H1 (cell line): ENCODE results near the gene NDUFA8. TPM values are rescaled to one million over a fixed set of nuclear protein-coding genes. Genes with fewer than 3 reads are reported as not detected.

Experiments used
- CTCF ChIA-PET: fragments of 300-600 bp; sonication (Branson Sonifier 250); formaldehyde crosslinking; loops from one replicate; lab custom pipeline; 2021; ENCODE audit not compliant: partially characterized antibody; lab: Charles Lee
- POLR2A ChIA-PET: fragments of 300-600 bp; sonication (Branson Sonifier 250); formaldehyde crosslinking; loops from one replicate; lab custom pipeline; 2021; ENCODE audit warnings: inconsistent platforms; ENCODE audit not compliant: partially characterized antibody; lab: Charles Lee
- DNase-seq, 2 experiments: peaks; one replicate each; pipeline versions ENCODE4 v3.0.0 to v3.0.0-alpha.2; 2010 to 2022; ENCODE audit warnings: low spot score in 2 of 2, low read depth in 1 of 2, mixed read lengths in 1 of 2
- FAIRE-seq: peaks from 2 replicates; lab custom pipeline; 2011; peaks lifted over from hg19 to GRCh38; lab: Jason Lieb, UNC
- H2AFZ ChIP-seq: 2 replicates; pipeline ENCODE4 v1.8.1; 2012; ENCODE audit warnings: low read length, inconsistent platforms
- H2AK5ac ChIP-seq: 2 replicates; pipeline ENCODE4 v1.6.1; 2013; ENCODE audit warnings: low read depth, low read length
- H2BK120ac ChIP-seq: replicated peaks from 2 replicates; pipeline ENCODE3; 2013; ENCODE audit warnings: low read depth, low read length, inconsistent platforms
- H2BK12ac ChIP-seq: 2 replicates; pipeline ENCODE4 v1.6.1; 2013; ENCODE audit warnings: low read depth, low read length
- H2BK15ac ChIP-seq: 2 replicates; pipeline ENCODE4 v1.6.1; 2013; ENCODE audit warnings: low read length
- H2BK20ac ChIP-seq: 2 replicates; pipeline ENCODE4 v1.6.1; 2013; ENCODE audit warnings: low read length
- H2BK5ac ChIP-seq: 2 replicates; pipeline ENCODE4 v1.6.1; 2013; ENCODE audit warnings: low read depth, low read length
- H3K14ac ChIP-seq: 2 replicates; pipeline ENCODE4 v1.6.1; 2013; ENCODE audit warnings: inconsistent platforms; ENCODE audit not compliant: insufficient read length
- H3K18ac ChIP-seq: 2 replicates; pipeline ENCODE4 v1.6.1; 2013; ENCODE audit warnings: low read length; ENCODE audit errors: extremely low read depth
- H3K23ac ChIP-seq: 2 replicates; pipeline ENCODE4 v1.6.1; 2013; ENCODE audit warnings: inconsistent platforms; ENCODE audit not compliant: insufficient read length
- H3K23me2 ChIP-seq: 2 replicates; pipeline ENCODE4 v1.6.1; 2013; ENCODE audit warnings: low read depth, low read length
- H3K27ac ChIP-seq: 2 replicates; pipeline ENCODE4 v1.6.1; 2011; ENCODE audit warnings: low read depth, low read length, inconsistent platforms
- H3K27me3 ChIP-seq, 4 experiments: replicated peaks in 1 of 4; 1 replicate in 1 of 4; 2 replicates in 3 of 4; pipeline versions ENCODE4 v1.6.1 to v1.8.1; 2011 to 2013; ENCODE audit warnings: low read length in 3 of 4, mild to moderate bottlenecking in 3 of 4, inconsistent platforms in 2 of 4, mixed read lengths in 2 of 4, moderate library complexity in 1 of 4; ENCODE audit not compliant: control insufficient read depth in 3 of 4, insufficient read depth in 3 of 4; ENCODE audit errors: extremely low read depth in 1 of 4
- H3K36me3 ChIP-seq, 4 experiments: 2 replicates each; pipeline versions ENCODE4 v1.6.1 to v1.8.1; 2011 to 2013; ENCODE audit warnings: mild to moderate bottlenecking in 4 of 4, low read length in 3 of 4, moderate library complexity in 2 of 4, control low read depth in 1 of 4, inconsistent platforms in 1 of 4; ENCODE audit not compliant: insufficient read depth in 4 of 4, control insufficient read depth in 2 of 4
- H3K4ac ChIP-seq: replicated peaks from 2 replicates; pipeline ENCODE3; 2013; ENCODE audit warnings: low read length, low read depth, mixed read lengths, inconsistent platforms; ENCODE audit not compliant: insufficient read length
- H3K4me1 ChIP-seq, 4 experiments: replicated peaks in 1 of 4; 1 replicate in 1 of 4; 2 replicates in 3 of 4; pipeline versions ENCODE4 v1.6.1 to v1.8.1; 2011 to 2013; ENCODE audit warnings: low read length in 3 of 4, inconsistent platforms in 2 of 4, mixed read lengths in 1 of 4; ENCODE audit not compliant: insufficient read depth in 4 of 4, control insufficient read depth in 3 of 4
- H3K4me2 ChIP-seq, 2 experiments: 2 replicates each; pipeline versions ENCODE4 v1.6.1 to v1.8.1; 2011 to 2013; ENCODE audit warnings: low read depth in 2 of 2, low read length in 2 of 2, control low read depth in 1 of 2, inconsistent platforms in 1 of 2, mild to moderate bottlenecking in 1 of 2; ENCODE audit not compliant: insufficient read depth in 1 of 2
- H3K4me3 ChIP-seq, 4 experiments: fragments of 200-600, 300-600 bp in 1 of 4; sonication (generic), shearing (Covaris generic), sonication (Bioruptor Twin) in 1 of 4; 2 replicates each; pipeline versions ENCODE4 v1.5.1 to v1.8.1; 2011 to 2016; ENCODE audit warnings: low read length in 4 of 4, low read depth in 3 of 4, control low read depth in 2 of 4, inconsistent platforms in 2 of 4, mild to moderate bottlenecking in 2 of 4, mixed read lengths in 1 of 4, moderate library complexity in 1 of 4; ENCODE audit not compliant: insufficient read depth in 2 of 4; ENCODE audit errors: extremely low read depth in 1 of 4
- H3K56ac ChIP-seq: replicated peaks from 2 replicates; pipeline ENCODE3; 2013; ENCODE audit warnings: low read depth, mild to moderate bottlenecking, mixed read lengths, low read length, inconsistent platforms; ENCODE audit not compliant: insufficient read length
- H3K79me1 ChIP-seq: 2 replicates; pipeline ENCODE4 v1.6.1; 2013; ENCODE audit warnings: low read depth, low read length, control low read depth
- H3K79me2 ChIP-seq, 2 experiments: 2 replicates each; pipeline versions ENCODE4 v1.6.1 to v1.8.1; 2012 to 2013; ENCODE audit warnings: low read length in 2 of 2, mild to moderate bottlenecking in 2 of 2, inconsistent platforms in 1 of 2; ENCODE audit not compliant: insufficient read depth in 2 of 2, control insufficient read depth in 1 of 2
- H3K9ac ChIP-seq, 4 experiments: replicated peaks in 1 of 4; 1 replicate in 1 of 4; 2 replicates in 3 of 4; pipeline versions ENCODE4 v1.6.1 to v1.8.1; 2011 to 2013; ENCODE audit warnings: low read depth in 3 of 4, low read length in 3 of 4, control low read depth in 2 of 4, mild to moderate bottlenecking in 2 of 4, moderate library complexity in 2 of 4, inconsistent platforms in 1 of 4; ENCODE audit errors: extremely low read depth in 1 of 4
- H3K9me3 ChIP-seq, 2 experiments: 2 replicates each; pipeline versions ENCODE4 v1.6.1 to v1.8.1; 2012 to 2013; ENCODE audit warnings: mild to moderate bottlenecking in 2 of 2, moderate library complexity in 2 of 2, control low read depth in 1 of 2, inconsistent platforms in 1 of 2, low read depth in 1 of 2, low read length in 1 of 2, mixed read lengths in 1 of 2; ENCODE audit not compliant: insufficient read depth in 2 of 2
- H4K20me1 ChIP-seq, 2 experiments: replicated peaks in 1 of 2; 2 replicates each; pipeline versions ENCODE3 to v1.8.1; 2011 to 2013; ENCODE audit warnings: inconsistent platforms in 2 of 2, low read length in 2 of 2, mild to moderate bottlenecking in 1 of 2; ENCODE audit not compliant: insufficient read depth in 2 of 2, control insufficient read depth in 1 of 2
- H4K5ac ChIP-seq: 2 replicates; pipeline ENCODE4 v1.6.1; 2013; ENCODE audit warnings: low read length, low read depth, mixed read lengths, inconsistent platforms; ENCODE audit not compliant: insufficient read length
- H4K8ac ChIP-seq: 2 replicates; pipeline ENCODE4 v1.8.0; 2013; ENCODE audit warnings: mild to moderate bottlenecking, moderate library complexity, low read length, inconsistent platforms; ENCODE audit not compliant: insufficient read depth; ENCODE audit errors: extremely low read depth
- H4K91ac ChIP-seq: replicated peaks from 2 replicates; pipeline ENCODE3; 2013; ENCODE audit warnings: low read length, mixed read lengths, inconsistent platforms; ENCODE audit not compliant: insufficient read length
- CEBPB ChIP-seq: IDR thresholded peaks from 2 replicates; pipeline ENCODE4 v1.6.1; 2012; ENCODE audit warnings: low read depth, low read length
- CHD1 ChIP-seq: IDR thresholded peaks from 2 replicates; pipeline ENCODE4 v1.6.1; 2012; ENCODE audit warnings: low read depth, low read length, improper control_type of control experiment
- CTCF ChIP-seq, 3 experiments: IDR thresholded peaks; 1 replicate in 2 of 3; 2 replicates in 1 of 3; pipeline versions ENCODE4 v1.5.1 to v1.6.1; 2011; ENCODE audit warnings: low read length in 3 of 3, mild to moderate bottlenecking in 3 of 3, inconsistent platforms in 2 of 3, low read depth in 1 of 3, moderate library complexity in 1 of 3; ENCODE audit not compliant: insufficient read depth in 1 of 3; ENCODE audit errors: control extremely low read depth in 1 of 3
- E2F6 ChIP-seq: IDR thresholded peaks from 2 replicates; pipeline ENCODE4 v1.6.1; 2012; ENCODE audit warnings: inconsistent platforms
- JUN ChIP-seq: IDR thresholded peaks from 2 replicates; pipeline ENCODE4 v1.6.1; 2011; ENCODE audit warnings: low read depth, mild to moderate bottlenecking, improper control_type of control experiment, low read length
- JUND ChIP-seq: IDR thresholded peaks from 2 replicates; pipeline ENCODE4 v1.6.1; 2011; ENCODE audit warnings: mild to moderate bottlenecking, improper control_type of control experiment, low read length
- MAX ChIP-seq: IDR thresholded peaks from 2 replicates; pipeline ENCODE4 v1.6.1; 2012; ENCODE audit warnings: inconsistent platforms
- NRF1 ChIP-seq: IDR thresholded peaks from 2 replicates; pipeline ENCODE4 v1.6.1; 2011; ENCODE audit warnings: mild to moderate bottlenecking, low read depth, low read length, improper control_type of control experiment
- POLR2A ChIP-seq, 2 experiments: IDR thresholded peaks; 1 replicate in 1 of 2; 2 replicates in 1 of 2; pipeline ENCODE4 v1.6.1; 2011; ENCODE audit warnings: low read depth in 2 of 2, low read length in 2 of 2, mild to moderate bottlenecking in 2 of 2; ENCODE audit errors: control extremely low read depth in 1 of 2
- SRF ChIP-seq: IDR thresholded peaks from 2 replicates; pipeline ENCODE4 v1.6.1; 2011; ENCODE audit warnings: mild to moderate bottlenecking, low read depth, low read length, moderate library complexity
- TCF12 ChIP-seq: IDR thresholded peaks from 2 replicates; pipeline ENCODE4 v1.6.1; 2011; ENCODE audit warnings: low read depth, mild to moderate bottlenecking, low read length
- WGBS, 2 experiments: shearing (Covaris generic) in 1 of 2; methylation state at CpG; one replicate each; pipeline versions ENCODE4 v1.1.6 to v1.1.7; 2013 to 2015; ENCODE audit warnings: low lambda C conversion rate in 2 of 2, mixed read lengths in 2 of 2, inconsistent platforms in 1 of 2, low coverage in 1 of 2, missing lambda C conversion rate in 1 of 2; ENCODE audit not compliant: insufficient replicate concordance in 2 of 2, insufficient coverage in 1 of 2, insufficient read length in 1 of 2; ENCODE audit errors: extremely low coverage in 1 of 2, missing lambda C conversion rate in 1 of 2; 5-methylcytosine and 5-hydroxymethylcytosine counted together
- polyA plus RNA-seq, 7 experiments: library from polyadenylated mRNA; depleted of rRNA in 3 of 7; stranded (reverse) in 5 of 7; unstranded in 2 of 7; fragments of >200 nt in 5 of 7; fragments of 200-250 nt in 2 of 7; gene quantifications; 1 replicate in 5 of 7; 2 replicates in 1 of 7; 4 replicates in 1 of 7; pipeline versions ENCODE4 v1.2.1 to v1.2.3, GENCODE V29; 2011 to 2013; ENCODE audit warnings: missing spikeins in 2 of 7, mixed read lengths in 2 of 7
- total RNA-seq: library from RNA; stranded (reverse); fragmentation: NEBNext Ultra II Directional; extraction: Animal tissue kit (Norgen Biotek cat#: 25700); gene quantifications from 2 replicates; pipeline ENCODE4 v1.2.1, GENCODE V29; 2021

Gene NDUFA8
- total and polyA plus RNA-seq, 2 of the 8 experiments (the other 6 are each of a cell fraction or from before 2014, with no cell fraction given) = 61.0 to 73.8 TPM

GRCh38 chr9:122201641-122202040, 42.1 kb upstream of the NDUFA8 start:
- Histone ChIP-seq H4K5ac (no peak overlapping the region), H3K79me2 (no peaks in the 10 kb centered on the region), H3K36me3 (no peaks in the 10 kb centered on the region), H3K56ac (no peak overlapping the region), H2BK5ac (no peak overlapping the region), H3K23ac (no peak overlapping the region), H2AK5ac (no peak overlapping the region), H3K79me1 (no peaks in the 10 kb centered on the region), H3K23me2 (no peaks in the 10 kb centered on the region), H2BK12ac (no peak overlapping the region), H3K4ac (no peak overlapping the region), H3K4me2 (no peak overlapping the region), H2BK120ac (no peak overlapping the region), H4K20me1 (no peaks in the 10 kb centered on the region), H3K14ac (no peak overlapping the region), H3K4me3 (no peak overlapping the region), H2AFZ (no peak overlapping the region), H3K27me3 (no peaks in the 10 kb centered on the region; a peak in 2 of 7 replicates), H2BK20ac (no peak overlapping the region), H2BK15ac (no peak overlapping the region), H3K9ac (no peak overlapping the region; a peak in 1 of 7 replicates), H3K9me3 (no peaks in the 10 kb centered on the region), H3K4me1 (peaks cover 0 to 14% (median 4%) of the 10 kb centered on the region in 4 experiments; a peak in 6 of 7 replicates), H4K8ac (no peak overlapping the region), H4K91ac (no peak overlapping the region), H3K27ac (no peak overlapping the region), H3K18ac (no peak overlapping the region)
- FAIRE-seq (no peak), DNase-seq (no peak)
- CTCF ChIA-PET = interaction anchor here (0.5 to 2.9 kb wide), 8 partner anchors 14 to 264 kb away, joined by 3 to 7 read pairs (median 4); partner anchors contain the start of gene NDUFA8
- POLR2A ChIA-PET = interaction anchor here (1.6 kb wide), 1 partner anchor 24 kb away, joined by 5 read pairs; no protein-coding TSS in a partner anchor
- 75% methylated on average over 1 of the region's 1 CpG; no CpG with 5 or more reads in 1 of the 2 experiments for WGBS, 2 experiments
- TF ChIP-seq JUND = no peak
- no peak for TF ChIP-seq CHD1
- TF ChIP-seq TCF12 = no peak
- no peak for TF ChIP-seq NRF1
- no peak for TF ChIP-seq SRF
- no peak for TF ChIP-seq JUN
- TF ChIP-seq POLR2A (IDR thresholded peaks at IDR 0.05; ENCODE audit: control extremely low read depth in 1 of 2, low read depth in 2 of 2, low read length in 2 of 2) = no peak
- TF ChIP-seq E2F6 = no peak
- TF ChIP-seq MAX = no peak
- no peak for TF ChIP-seq CTCF (IDR thresholded peaks at IDR 0.05; ENCODE audit: control extremely low read depth in 1 of 3, insufficient read depth in 1 of 3, low read depth in 1 of 3, low read length in 3 of 3)
- no peak for TF ChIP-seq CEBPB
